Measurements from ENCODE around the gene CDH4. TPM values are rescaled to one million over a fixed set of nuclear protein-coding genes. Genes with fewer than 3 reads are reported as not detected.

CDH4 gene
- polyA plus RNA-seq, 1 donor from 2014 or later, result not detected

DNA sequence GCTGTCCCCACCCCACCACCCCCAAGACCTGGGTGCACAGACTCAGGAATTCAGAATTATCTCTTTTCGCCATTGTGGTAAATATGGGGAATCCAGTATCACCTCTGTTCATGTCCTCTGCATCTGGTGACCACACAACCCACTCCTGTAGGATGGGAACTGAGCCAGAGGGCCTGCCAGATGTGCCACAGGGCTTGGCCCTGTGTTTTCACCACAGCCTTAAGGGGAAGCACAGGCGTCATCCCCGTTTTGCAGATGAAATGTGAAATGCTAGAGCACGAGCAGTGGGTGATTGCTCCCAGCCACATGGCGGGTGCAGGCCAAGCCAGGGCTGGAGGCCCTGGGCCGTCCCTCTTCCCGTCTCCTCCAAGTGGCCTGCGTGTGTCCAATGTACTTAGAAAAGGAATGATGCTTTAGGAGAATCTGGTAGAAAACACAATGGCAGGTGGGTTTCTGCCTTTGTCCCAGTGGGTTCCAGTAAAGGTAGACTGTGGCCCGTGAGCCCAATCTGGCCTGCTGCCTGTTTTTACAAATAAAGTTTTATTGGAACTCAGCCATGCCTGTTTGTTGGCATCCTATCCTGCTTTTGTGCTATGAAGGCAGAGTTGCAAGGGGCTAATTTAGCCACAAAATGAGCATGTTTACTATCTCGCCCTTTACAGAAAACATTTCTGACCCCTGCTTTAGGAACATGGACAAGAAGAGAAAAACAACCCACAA lies 309.2 kb downstream of the CDH4 start:
- H3K36me3 Mint-ChIP-seq, result no peaks in the 10 kb centered on the region
- H3K27ac Mint-ChIP-seq, result no peak overlapping the region
- no peaks in the 10 kb centered on the region for H3K27me3 Mint-ChIP-seq
- peaks cover 0 to 3% (median 3%) of the 10 kb centered on the region in 3 donors for H3K9me3 Mint-ChIP-seq
- no peaks in the 10 kb centered on the region for H3K4me1 Mint-ChIP-seq
- H3K4me3 Mint-ChIP-seq, result no peak overlapping the region

DNA sequence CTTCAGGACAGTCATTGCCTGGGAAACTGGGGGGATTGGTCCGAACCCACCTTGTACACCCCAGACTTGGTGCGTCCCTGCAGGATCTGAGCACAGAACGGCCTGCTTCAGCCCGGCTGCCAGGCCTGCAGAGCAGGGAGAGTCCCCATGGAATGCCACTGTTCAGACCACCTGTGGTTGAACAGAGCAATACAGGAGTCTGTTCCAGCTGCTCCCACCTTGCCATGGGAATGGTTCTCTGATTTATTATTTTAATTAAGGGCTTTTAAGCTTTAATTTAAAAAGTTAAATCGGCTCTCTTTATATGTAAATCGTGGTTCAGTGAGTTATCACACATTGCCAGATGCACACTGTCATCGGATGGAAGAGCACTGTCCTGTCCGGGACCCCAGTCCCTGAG lies 310.4 kb downstream of the CDH4 start:
- H3K9me3 Mint-ChIP-seq, result peaks cover 0 to 3% (median under 1%) of the 10 kb centered on the region in 3 donors
- H3K4me3 Mint-ChIP-seq, result no peak overlapping the region
- no peaks in the 10 kb centered on the region for H3K4me1 Mint-ChIP-seq
- no peaks in the 10 kb centered on the region for H3K36me3 Mint-ChIP-seq
- H3K27me3 Mint-ChIP-seq, result no peaks in the 10 kb centered on the region
- H3K27ac Mint-ChIP-seq, result peak overlapping the region in 1 of 3 donors; percentile 31

DNA sequence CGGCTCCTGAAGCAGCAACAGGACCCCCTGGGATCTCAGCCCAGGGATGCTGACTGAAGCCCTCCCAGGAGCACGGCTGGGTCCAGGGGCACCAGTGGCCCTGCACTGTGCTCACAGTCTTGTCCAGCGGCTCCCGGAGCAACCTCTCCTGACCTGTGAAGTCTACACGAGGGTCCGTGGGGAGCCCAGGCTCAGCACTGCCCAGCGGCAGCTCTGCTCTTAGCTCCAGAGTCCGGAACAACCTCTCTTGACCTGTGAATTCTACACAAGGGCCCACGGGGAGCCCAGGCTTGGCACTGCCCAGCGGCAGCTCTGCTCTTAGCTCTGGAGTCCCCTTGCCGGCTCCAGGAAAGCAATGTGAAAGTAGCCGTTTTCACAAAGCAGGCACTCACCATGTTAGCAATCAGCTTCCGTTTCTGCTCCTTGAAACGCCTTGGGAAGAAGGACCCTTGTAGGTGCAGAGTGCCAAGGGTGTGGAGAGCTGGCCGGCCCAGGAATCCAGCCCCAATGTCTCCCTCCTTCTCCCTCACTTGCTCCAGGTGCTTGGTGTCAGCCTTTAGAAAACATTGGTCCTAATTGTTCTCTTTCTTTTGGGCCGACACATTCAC lies 310.9 kb downstream of the CDH4 start:
- peak overlapping the region in 1 of 3 donors; percentile 31 for H3K27ac Mint-ChIP-seq
- no peaks in the 10 kb centered on the region for H3K4me1 Mint-ChIP-seq
- H3K36me3 Mint-ChIP-seq, result no peaks in the 10 kb centered on the region
- no peaks in the 10 kb centered on the region for H3K27me3 Mint-ChIP-seq
- H3K9me3 Mint-ChIP-seq, result peaks cover 0 to 3% (median 0%) of the 10 kb centered on the region in 3 donors
- H3K4me3 Mint-ChIP-seq, result no peak overlapping the region

DNA sequence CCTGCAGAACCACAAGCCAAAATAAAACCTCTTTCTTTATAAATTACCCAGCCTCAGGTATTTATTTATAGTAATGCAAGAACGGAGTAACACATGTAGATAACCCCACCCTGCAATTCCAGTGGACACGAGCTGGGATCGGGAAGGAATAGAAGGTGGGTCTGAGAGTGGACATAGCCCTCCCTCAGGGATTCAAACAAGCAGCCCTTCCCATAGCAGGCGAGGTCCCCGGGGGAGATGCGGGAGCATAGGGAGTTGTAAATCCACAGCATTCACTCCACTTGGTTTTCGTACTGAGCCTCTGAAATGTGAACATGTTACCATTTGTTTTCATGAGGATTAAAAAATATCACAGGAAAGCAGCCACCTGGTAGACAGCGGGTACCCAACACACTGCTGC lies 312.6 kb downstream of the CDH4 start:
- Mint-ChIP-seq H3K36me3 (peaks cover 2% of the 10 kb centered on the region), H3K9me3 (peaks cover 0 to 3% (median 0%) of the 10 kb centered on the region in 3 donors), H3K4me3 (no peak overlapping the region), H3K27me3 (no peaks in the 10 kb centered on the region), H3K27ac (no peak overlapping the region), H3K4me1 (no peaks in the 10 kb centered on the region)

DNA sequence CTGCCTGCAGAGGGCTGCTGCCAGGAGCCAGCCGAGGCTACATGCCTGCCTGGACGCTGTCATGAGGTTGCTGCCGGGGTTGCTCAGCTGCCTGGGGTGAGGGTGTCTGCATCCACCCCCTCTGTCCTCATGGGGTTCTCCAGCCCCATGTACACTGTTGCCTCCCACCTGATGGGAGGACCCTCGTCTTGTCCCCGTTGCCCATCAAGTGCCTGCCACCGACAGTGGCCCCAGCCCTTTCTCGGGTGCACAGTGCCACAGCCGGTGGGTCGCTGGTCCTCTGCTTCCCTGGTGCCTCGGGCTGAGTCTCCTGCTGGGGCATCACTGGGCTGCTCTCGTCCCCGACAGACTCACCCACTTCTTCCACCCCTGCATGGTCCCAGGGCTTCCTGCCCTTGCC lies 313.7 kb downstream of the CDH4 start:
- peaks cover 0 to 3% (median 0%) of the 10 kb centered on the region in 3 donors for H3K9me3 Mint-ChIP-seq
- no peak overlapping the region for H3K27ac Mint-ChIP-seq
- peaks cover 2% of the 10 kb centered on the region for H3K36me3 Mint-ChIP-seq
- no peak overlapping the region for H3K4me3 Mint-ChIP-seq
- H3K4me1 Mint-ChIP-seq, result no peaks in the 10 kb centered on the region
- H3K27me3 Mint-ChIP-seq, result no peaks in the 10 kb centered on the region

DNA sequence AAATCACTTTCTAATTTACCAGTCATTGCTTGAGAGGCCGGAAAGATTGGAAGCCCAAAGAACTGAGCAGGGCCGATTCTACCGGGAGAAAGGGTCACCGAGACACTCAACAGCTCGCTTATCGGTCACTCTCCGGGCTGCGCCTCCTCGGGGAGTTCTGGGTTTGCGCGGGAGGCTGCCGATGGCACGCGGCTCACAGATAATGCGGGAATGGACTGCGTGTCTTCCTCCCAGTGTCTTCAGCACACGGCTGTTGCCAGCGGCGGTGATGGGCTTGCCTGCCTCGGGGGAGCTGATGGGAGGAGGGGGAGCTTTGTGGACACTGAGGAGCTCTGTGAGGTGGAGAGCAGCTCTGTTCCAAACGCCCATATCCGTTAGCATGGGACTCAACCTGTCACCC lies 314.6 kb downstream of the CDH4 start:
- Mint-ChIP-seq H3K36me3 (peaks cover 2% of the 10 kb centered on the region), H3K27me3 (no peaks in the 10 kb centered on the region), H3K27ac (no peak overlapping the region)

DNA sequence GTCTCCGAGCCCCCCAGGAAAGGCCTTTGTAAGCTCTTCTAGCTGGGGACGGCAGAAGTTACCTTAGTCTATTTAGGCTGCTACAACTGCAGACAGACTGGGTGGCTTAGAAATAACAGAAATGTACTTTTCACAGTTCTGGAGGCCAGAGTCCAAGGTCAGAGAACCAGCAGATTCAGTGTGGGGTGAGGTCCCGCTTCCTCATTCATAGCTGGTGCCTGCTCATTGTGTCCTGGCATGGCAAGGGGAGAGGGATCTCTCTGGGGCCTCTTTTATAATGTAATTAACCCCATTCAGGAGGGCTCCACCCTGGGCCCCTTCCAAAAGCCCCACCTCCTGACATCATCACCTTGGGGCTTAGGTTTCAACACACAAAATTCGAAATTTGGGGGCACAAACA lies 315.1 kb downstream of the CDH4 start:
- Mint-ChIP-seq H3K36me3 (peaks cover 2% of the 10 kb centered on the region), H3K9me3 (peaks cover 0 to 3% (median 0%) of the 10 kb centered on the region in 3 donors), H3K4me3 (no peak overlapping the region), H3K27me3 (no peaks in the 10 kb centered on the region), H3K4me1 (no peaks in the 10 kb centered on the region), H3K27ac (no peak overlapping the region)

More for the DNA sequence above, 314.6 kb downstream of the CDH4 start:
- Mint-ChIP-seq H3K4me1 (no peaks in the 10 kb centered on the region), H3K4me3 (no peak overlapping the region), H3K9me3 (peaks cover 0 to 3% (median 0%) of the 10 kb centered on the region in 3 donors)

DNA sequence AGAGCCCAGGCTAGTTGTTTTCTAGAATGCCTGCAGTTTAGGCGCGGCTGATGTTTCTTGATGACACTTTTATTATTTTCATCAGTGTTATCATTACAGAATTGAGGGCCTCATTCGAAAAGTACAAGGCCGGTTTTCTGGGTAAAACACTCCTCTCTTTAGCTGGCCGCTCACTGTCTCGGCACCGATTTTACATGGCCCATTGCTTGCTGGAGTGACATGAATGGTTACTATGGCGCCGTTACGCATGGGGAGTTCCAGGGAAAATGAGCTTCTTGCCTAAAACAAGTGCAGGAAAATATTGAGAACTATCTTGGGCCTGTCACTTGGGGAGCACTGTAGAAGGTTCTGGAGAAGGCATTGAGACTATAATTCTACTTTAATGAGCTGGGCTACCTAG lies 317.8 kb downstream of the CDH4 start:
- Mint-ChIP-seq H3K36me3 (peaks cover 2% of the 10 kb centered on the region), H3K27ac (no peak overlapping the region), H3K4me1 (no peaks in the 10 kb centered on the region), H3K9me3 (no peaks in the 10 kb centered on the region), H3K27me3 (no peaks in the 10 kb centered on the region), H3K4me3 (no peak overlapping the region)

DNA sequence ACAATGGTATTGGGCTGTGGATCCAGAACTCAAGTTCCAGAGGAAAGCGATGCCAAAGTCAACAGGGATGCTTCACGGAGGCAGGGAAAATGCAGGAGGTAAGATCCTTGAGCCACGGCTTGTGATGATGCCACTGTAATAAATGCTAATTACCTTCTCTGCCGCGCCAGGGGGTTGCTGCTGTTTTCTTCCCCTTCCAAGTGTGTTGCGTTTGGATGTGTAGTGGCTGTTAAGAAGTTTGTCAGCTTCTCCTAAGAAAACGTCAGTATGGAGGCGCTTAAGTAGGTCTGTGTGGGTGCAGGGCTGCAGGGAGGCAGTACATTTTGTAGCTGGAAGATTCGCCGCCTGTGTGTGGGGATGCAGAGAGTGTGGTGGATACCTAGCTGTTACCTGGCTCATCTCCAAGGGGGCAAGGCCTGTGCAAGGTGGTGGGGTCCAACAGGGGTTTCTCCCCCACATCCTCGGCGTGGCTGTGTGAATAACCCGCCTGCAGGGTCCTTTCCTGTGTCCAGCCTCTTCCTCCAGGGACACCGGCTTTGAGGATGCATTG lies 318.7 kb downstream of the CDH4 start:
- no peak overlapping the region for H3K4me3 Mint-ChIP-seq
- H3K27ac Mint-ChIP-seq, result no peak overlapping the region
- peaks cover 2% of the 10 kb centered on the region for H3K36me3 Mint-ChIP-seq
- no peaks in the 10 kb centered on the region for H3K27me3 Mint-ChIP-seq
- H3K9me3 Mint-ChIP-seq, result no peaks in the 10 kb centered on the region
- peaks cover 0 to 2% (median 0%) of the 10 kb centered on the region in 3 donors for H3K4me1 Mint-ChIP-seq

DNA sequence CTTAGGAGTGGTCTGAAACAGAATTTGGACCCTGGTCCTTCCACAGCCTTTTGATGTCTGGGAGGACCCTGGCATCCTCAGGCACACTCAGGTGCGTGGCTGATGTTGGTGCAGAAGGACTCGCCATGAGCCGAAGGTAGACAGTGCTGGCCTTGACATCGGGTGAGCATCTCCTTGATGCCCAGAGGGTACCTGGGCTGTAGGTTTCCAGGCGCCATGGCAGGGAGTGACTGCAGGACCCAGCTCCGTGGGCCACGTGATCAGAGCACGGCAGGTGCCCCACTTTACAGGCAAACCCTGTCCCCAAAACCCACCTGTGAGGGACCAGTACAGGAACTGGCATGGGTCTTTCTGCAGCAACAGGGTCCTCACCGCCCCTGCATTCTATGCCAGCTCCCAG lies 319.2 kb downstream of the CDH4 start:
- Mint-ChIP-seq H3K9me3 (no peaks in the 10 kb centered on the region), H3K27ac (no peak overlapping the region), H3K36me3 (peaks cover 2% of the 10 kb centered on the region), H3K27me3 (no peaks in the 10 kb centered on the region), H3K4me1 (peaks cover 0 to 2% (median 0%) of the 10 kb centered on the region in 3 donors), H3K4me3 (no peak overlapping the region)

DNA sequence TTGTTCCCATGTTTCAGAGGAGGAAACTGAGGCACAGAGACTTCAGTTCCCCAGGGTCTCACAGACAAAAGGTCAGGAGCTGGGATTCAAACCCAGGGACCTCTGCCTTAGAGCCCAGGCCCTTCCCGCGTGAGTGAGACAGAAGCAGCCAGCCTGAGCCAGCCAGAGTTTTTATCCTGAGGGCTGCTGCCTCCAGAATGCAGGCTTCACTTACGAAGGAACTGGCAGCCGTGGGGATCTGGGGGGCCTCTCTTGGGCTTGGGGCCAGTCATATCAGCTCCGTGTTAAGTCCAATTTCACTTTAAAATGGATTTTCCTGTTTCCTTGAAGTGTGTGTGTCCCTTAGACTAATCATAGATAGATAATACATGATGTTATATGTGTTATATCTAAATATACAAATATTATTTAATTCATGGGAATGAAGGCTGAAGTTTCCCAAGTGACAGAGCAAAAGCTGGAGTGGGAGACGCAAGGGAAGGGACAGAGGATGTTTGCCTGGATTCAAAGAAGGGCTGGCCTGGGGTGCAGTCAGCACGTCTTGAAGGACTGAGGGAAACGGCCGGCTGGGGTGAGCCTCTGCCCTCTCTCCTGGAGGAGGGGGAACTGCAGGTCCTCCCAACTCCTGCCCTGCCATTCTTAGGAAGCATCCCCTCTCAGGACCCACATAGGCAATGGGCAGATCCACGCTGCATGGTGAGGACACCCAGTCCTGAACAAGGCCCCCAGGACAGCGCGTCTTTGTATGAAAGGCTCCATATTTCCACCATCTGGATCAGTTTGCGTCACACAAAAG lies 320.1 kb downstream of the CDH4 start:
- Mint-ChIP-seq H3K4me3 (no peak overlapping the region), H3K27ac (no peak overlapping the region), H3K9me3 (no peaks in the 10 kb centered on the region), H3K27me3 (no peaks in the 10 kb centered on the region), H3K36me3 (peaks cover 2% of the 10 kb centered on the region), H3K4me1 (peaks cover 0 to 2% (median 0%) of the 10 kb centered on the region in 3 donors)

DNA sequence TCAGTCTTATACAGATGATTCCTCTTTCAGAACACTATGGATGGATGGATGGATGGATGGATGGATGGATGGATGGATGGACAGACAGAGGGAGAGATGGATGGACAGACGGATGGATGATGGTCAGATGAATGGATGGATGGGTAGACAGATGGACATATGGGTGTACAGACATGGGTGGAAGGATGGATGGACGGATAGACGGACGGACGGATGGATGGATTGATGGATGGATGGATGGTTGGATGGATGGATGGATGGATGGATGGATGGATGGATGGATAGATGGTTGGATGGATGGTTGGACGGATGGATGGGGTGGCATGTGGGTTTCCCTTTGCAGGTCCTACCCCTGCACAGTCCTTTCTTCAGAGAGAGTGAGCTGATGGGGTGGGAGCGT lies 320.7 kb downstream of the CDH4 start:
- Mint-ChIP-seq H3K27ac (no peak overlapping the region), H3K4me1 (peaks cover 0 to 2% (median 0%) of the 10 kb centered on the region in 3 donors), H3K9me3 (no peaks in the 10 kb centered on the region), H3K27me3 (no peaks in the 10 kb centered on the region), H3K36me3 (peaks cover 2% of the 10 kb centered on the region), H3K4me3 (no peak overlapping the region)

DNA sequence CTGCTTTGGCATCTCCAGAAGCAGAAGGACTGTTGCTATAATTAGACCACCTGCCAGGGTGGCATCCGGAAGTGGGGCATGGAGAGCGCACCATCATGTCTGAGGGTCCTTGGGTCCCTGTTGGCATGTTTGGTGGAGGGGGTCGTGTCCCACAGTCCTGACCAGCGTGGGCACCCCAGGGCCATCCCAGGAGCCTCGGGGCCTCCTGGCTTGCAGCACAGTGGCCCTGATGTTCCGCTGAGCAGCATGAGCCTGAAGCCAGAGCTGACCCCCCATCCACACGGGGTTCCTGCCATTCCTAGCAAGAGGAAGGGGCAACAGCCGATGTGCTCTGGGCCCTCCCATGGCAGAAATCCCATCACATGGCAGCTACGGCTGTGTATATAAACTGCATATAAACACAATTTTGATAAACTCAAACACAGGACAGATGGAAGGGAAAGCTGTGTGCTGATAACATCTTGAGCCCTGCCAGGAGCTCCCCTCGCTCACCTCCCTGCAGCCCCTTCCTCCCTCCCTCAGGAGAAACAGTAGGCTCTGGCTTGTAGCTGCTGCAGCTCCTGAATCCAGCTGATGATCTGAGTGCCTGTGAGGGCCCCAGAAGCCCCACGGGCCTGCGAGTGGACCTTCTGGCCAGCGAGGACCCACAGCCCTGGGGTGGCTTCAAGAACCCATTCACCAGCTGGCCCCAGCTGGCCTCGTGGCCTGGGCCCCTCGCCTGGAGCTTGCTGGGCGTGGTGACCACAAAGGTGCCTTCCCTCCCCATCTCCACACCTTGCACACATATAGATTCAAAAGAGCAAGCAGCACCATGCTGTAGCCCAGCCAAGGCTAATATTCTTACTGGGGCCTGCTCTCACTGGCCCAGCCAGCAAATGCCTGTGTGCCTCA lies 321.6 kb downstream of the CDH4 start:
- Mint-ChIP-seq H3K36me3 (peaks cover 2% of the 10 kb centered on the region), H3K27me3 (no peaks in the 10 kb centered on the region), H3K27ac (no peak overlapping the region), H3K4me1 (peaks cover 0 to 2% (median 0%) of the 10 kb centered on the region in 3 donors), H3K9me3 (peaks cover 0 to 2% (median 0%) of the 10 kb centered on the region in 3 donors), H3K4me3 (no peak overlapping the region)

DNA sequence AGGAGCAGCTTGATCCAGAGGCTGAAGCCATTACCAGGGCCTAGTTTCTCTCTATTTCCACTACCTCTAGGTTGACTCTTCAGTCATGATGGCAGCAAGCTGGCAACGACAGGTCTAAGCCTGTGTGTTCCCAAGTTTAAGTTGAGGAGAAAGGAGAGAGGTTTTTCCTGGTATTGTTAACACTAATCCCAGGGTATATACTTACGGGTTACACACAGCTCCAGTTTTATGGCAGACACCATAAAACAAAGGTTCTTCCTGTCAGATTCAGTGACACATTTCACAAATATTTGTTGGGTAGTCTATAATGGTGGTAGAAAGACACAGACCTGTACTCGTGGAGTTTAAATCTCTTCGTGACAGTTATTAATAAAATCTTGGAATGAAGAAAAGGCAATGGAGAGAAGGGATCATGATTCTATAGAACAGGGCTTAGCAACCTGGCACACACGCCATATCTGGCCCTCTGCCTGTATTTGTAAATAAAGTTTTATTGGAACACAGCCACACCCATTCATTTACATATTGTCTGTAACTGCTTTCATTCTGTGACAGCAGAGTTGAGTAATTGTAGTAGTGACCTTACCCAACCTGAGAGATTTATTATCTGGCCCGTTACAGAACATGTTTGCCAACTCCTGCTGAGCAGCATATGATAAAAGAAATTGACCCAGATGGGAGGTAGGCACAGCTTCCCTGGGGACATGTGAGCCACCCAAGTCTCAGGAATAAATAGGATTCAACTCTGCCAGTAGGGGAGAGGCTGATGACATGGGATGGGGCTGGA lies 323.3 kb downstream of the CDH4 start:
- Mint-ChIP-seq H3K4me1 (peaks cover 0 to 2% (median 0%) of the 10 kb centered on the region in 3 donors), H3K4me3 (no peak overlapping the region), H3K27ac (no peak overlapping the region), H3K36me3 (no peaks in the 10 kb centered on the region), H3K27me3 (no peaks in the 10 kb centered on the region), H3K9me3 (peaks cover 0 to 2% (median 0%) of the 10 kb centered on the region in 3 donors)
